Left lobe of liver (tissue), 2 donors: ENCODE results near the gene CLSTN1. TPM values are rescaled to one million over a fixed set of nuclear protein-coding genes. Genes with fewer than 3 reads are reported as not detected.
A peak's percentile ranks its signal among the peaks of the same experiment; 100 is the strongest.

Experiments
- ATAC-seq: fragments of 200-7000 bp; cut with Tn5 transposase; one replicate; pipeline ENCODE4 v1.9.1; 2020; ENCODE audit warnings: mild to moderate bottlenecking, moderate library complexity
- DNase-seq: peaks from one replicate; pipeline ENCODE4 v3.0.0-alpha.2; 2020; ENCODE audit warnings: low spot score
- total RNA-seq: library from RNA; stranded (reverse); gene quantifications from one replicate; pipeline ENCODE4 v1.2.1, GENCODE V29; 2021
- donor health status: DM: no; HTN: no; CAD: no; lungs with moderate emphysema.
- donor health status: DM: no; HTN: yes; CAD: no.

The CLSTN1 gene
- total RNA-seq, 1 donor from 2014 or later: 8.1 TPM

- ATAC-seq (no peak), DNase-seq (no peak)
These were observed 88.0 kb downstream of the CLSTN1 start for GRCh38 chr1:9735800-9736199.

GRCh38 chr1:9733160-9733789 lies 90.5 kb downstream of the CLSTN1 start:
- DNase-seq: no peak

GRCh38 chr1:9732123-9732971 lies 91.4 kb downstream of the CLSTN1 start:
- no peak for DNase-seq
- ATAC-seq: peak; percentile 41

More at GRCh38 chr1:9733160-9733789, 90.5 kb downstream of the CLSTN1 start:
- no peak for ATAC-seq

- DNase-seq (no peak), ATAC-seq (no peak)
These were observed 92.2 kb downstream of the CLSTN1 start for GRCh38 chr1:9731561-9731960.

DNA sequence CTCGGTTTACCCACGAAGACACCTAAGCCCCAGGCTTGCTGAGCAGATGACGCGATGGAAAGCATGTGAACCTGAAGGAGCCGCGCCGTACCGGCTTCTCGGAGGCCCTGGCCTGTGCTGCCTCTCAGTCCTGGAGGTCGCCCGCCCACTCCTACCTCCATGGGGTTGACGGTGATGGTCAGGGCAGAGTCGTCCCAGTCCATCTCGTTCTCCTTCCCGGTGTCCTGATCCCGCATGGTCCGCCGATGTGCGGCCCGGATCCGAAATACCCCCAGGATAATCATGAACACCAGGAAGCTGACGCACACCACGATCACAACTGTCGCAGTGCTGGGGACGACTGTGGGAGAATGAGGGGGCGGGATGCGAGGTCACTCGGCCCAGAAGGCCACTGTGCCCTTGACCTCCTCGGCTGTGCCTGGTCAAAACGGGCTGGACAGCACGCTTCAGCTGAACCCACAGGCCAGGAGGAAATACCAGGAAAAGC lies 92.7 kb downstream of the CLSTN1 start:
- DNase-seq: no peak

GRCh38 chr1:9730096-9730901 lies 93.5 kb downstream of the CLSTN1 start:
- no peak for DNase-seq

More for the DNA sequence above, 92.7 kb downstream of the CLSTN1 start:
- no peak for ATAC-seq

GRCh38 chr1:9729523-9729922 lies 94.2 kb downstream of the CLSTN1 start:
- DNase-seq (no peak), ATAC-seq (no peak)

More at GRCh38 chr1:9730096-9730901, 93.5 kb downstream of the CLSTN1 start:
- ATAC-seq: peak; percentile 56

GRCh38 chr1:9728451-9729295 lies 95.1 kb downstream of the CLSTN1 start:
- DNase-seq (no peak), ATAC-seq (no peak)

- DNase-seq (no peak), ATAC-seq (no peak)
These were observed 96.7 kb downstream of the CLSTN1 start for GRCh38 chr1:9726905-9727595.

GRCh38 chr1:9726406-9726805 lies 97.4 kb downstream of the CLSTN1 start:
- DNase-seq (no peak), ATAC-seq (no peak)

DNA sequence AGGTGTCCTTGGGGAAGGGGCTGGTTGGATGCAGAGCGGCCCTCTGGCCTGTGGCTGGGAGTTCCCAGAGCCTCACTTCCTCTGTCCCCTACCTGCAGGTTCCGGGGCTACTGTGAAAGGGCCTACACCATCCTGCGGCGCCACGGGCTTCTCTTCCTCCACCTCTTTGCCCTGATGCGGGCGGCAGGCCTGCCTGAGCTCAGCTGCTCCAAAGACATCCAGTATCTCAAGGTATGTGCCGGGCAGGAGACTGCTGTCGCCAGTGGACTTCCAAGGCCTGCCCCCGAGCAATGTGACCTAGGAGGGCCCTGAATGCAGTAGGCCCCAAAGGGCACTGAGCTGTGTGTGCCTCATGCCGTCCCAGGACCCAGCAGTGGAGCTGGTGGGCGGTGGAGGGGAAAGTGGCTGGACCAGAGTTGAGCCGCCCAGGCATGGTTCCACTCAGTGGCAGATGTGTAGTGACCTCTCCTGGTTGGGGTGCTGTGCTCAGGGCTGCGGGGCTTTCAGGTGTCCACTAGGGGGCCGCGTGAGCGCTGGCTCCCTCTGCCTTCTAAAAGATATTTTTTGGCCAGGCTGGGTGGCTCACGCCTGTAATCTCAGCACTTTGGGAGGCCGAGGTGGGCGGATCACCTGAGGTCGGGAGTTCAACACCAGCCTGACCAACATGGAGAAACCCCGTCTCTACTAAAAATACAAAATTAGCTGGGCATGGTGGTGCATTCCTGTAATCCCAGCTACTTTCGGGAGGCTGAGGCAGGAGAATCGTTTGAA lies 98.9 kb downstream of the CLSTN1 start:
- no peak for DNase-seq
- ATAC-seq: peak; percentile 89

- ATAC-seq (no peak), DNase-seq (no peak)
These were observed 99.8 kb downstream of the CLSTN1 start for GRCh38 chr1:9723926-9724325.

DNA sequence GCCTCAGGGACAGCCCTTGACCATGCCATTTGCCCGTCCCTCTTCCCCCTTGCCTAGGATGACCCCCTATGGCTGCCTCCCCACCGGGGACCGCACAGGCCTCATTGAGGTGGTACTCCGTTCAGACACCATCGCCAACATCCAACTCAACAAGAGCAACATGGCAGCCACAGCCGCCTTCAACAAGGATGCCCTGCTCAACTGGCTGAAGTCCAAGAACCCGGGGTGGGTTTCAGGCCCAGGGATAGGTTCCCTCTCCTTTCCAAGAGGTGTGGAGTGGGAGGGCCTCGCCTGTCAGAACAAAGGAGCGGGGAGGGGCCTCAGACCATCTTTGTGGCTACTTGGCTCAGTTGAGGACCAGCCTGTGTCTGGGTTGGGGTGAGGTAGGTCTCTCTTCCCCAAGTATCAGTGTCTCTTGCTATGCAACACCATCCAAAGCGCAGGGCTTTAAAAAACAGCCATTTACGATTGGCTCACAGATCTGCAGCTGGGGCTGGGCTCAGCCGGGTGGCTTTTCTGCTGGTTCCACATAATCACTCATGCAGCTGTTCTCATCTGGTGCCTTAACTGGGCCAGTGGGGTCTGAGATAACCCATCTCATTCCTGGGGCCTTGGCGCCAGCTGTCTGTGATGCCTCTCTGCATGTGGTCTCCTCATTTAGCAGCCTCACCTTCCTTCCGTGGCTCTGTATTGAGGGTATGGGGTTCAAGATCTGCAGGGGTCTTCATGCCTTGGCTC lies 100.5 kb downstream of the CLSTN1 start:
- DNase-seq: no peak

GRCh38 chr1:9722378-9722749 lies 101.4 kb downstream of the CLSTN1 start:
- DNase-seq: no peak
- ATAC-seq: no peak

More for the DNA sequence above, 100.5 kb downstream of the CLSTN1 start:
- ATAC-seq: no peak

DNA sequence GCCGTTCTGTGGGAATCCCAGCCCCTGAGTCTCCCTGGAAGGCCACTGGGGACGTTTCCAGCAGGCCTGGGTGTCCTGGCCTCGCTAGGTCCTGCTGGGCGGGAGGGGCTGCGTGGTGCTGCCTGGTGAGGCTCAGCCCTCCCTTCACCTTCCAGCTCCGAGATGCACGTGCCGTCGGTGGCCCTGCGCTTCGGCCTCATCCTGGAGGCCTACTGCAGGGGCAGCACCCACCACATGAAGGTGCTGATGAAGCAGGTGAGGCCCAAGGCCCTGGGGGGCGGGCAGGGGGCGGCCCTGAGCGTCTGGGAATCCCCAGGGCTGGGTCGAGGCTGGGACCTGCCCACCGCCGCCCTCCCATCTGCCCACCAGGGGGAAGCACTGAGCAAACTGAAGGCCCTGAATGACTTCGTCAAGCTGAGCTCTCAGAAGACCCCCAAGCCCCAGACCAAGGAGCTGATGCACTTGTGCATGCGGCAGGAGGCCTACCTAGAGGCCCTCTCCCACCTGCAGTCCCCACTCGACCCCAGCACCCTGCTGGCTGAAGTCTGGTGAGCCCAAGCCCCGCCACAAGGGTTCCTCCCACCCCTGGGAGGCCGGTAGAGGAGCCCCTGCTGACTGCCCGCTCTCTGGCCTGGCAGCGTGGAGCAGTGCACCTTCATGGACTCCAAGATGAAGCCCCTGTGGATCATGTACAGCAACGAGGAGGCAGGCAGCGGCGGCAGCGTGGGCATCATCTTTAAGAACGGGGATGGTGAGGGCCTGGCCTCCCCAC lies 102.0 kb downstream of the CLSTN1 start:
- DNase-seq (no peak), ATAC-seq (peak; percentile 16)

- ATAC-seq (no peak), DNase-seq (no peak)
These were observed 102.8 kb downstream of the CLSTN1 start for GRCh38 chr1:9720785-9721605.
